H1 (cell line): Measurements from ENCODE around the gene R3HDM2. TPM values are rescaled to one million over a fixed set of nuclear protein-coding genes. Genes with fewer than 3 reads are reported as not detected.

ENCODE experiments used
- GTF2F1 ChIP-seq: IDR thresholded peaks from 2 replicates; pipeline ENCODE4 v1.6.1; 2012; ENCODE audit warnings: low read depth, low read length, improper control_type of control experiment, borderline replicate concordance
- RAD21 ChIP-seq, 2 experiments: IDR thresholded peaks in 1 of 2; conservative IDR thresholded peaks in 1 of 2; 2 replicates each; pipeline ENCODE4 v1.6.1; 2011; ENCODE audit warnings: low read depth in 2 of 2, low read length in 2 of 2, improper control_type of control experiment in 1 of 2, inconsistent platforms in 1 of 2, mild to moderate bottlenecking in 1 of 2, moderate library complexity in 1 of 2
- polyA plus RNA-seq, 7 experiments: library from polyadenylated mRNA; depleted of rRNA in 3 of 7; stranded (reverse) in 5 of 7; unstranded in 2 of 7; fragments of >200 nt in 5 of 7; fragments of 200-250 nt in 2 of 7; gene quantifications; 1 replicate in 5 of 7; 2 replicates in 1 of 7; 4 replicates in 1 of 7; pipeline versions ENCODE4 v1.2.1 to v1.2.3, GENCODE V29; 2011 to 2013; ENCODE audit warnings: missing spikeins in 2 of 7, mixed read lengths in 2 of 7
- total RNA-seq: library from RNA; stranded (reverse); fragmentation: NEBNext Ultra II Directional; extraction: Animal tissue kit (Norgen Biotek cat#: 25700); gene quantifications from 2 replicates; pipeline ENCODE4 v1.2.1, GENCODE V29; 2021

Gene R3HDM2
- total and polyA plus RNA-seq, 2 of the 8 experiments (the other 6 are each of a cell fraction or from before 2014, with no cell fraction given) = 25.6 to 27.0 TPM

GRCh38 chr12:57238854-57239554 lies 191.8 kb downstream of the R3HDM2 start (continued):
- peak; percentile 85 to 91 for TF ChIP-seq RAD21 (IDR thresholded peaks at IDR 0.05 in 1 of 2, conservative IDR thresholded peaks at IDR 0.05 in 1 of 2; ENCODE audit: low read depth in 2 of 2, low read length in 2 of 2)
- TF ChIP-seq GTF2F1 = no peak
